Mononuclear cell (primary cell): ENCODE measurements around the gene CDK5RAP1. TPM values are rescaled to one million over a fixed set of nuclear protein-coding genes. Genes with fewer than 3 reads are reported as not detected.

ENCODE experiments used
- H3K27me3 ChIP-seq: 2 replicates; pipeline ENCODE4 v1.6.0; 2011; ENCODE audit warnings: low read length, control low read depth; ENCODE audit not compliant: insufficient read depth
- H3K4me1 ChIP-seq: 2 replicates; pipeline ENCODE4 v1.5.1; 2011; ENCODE audit warnings: mild to moderate bottlenecking, low read length, control low read depth; ENCODE audit not compliant: insufficient read depth
- H3K4me3 ChIP-seq: 2 replicates; pipeline ENCODE4 v1.5.1; 2011; ENCODE audit warnings: mild to moderate bottlenecking, low read length, moderate library complexity
- H3K9me3 ChIP-seq: 2 replicates; pipeline ENCODE4 v1.5.1; 2011; ENCODE audit warnings: low read depth, mild to moderate bottlenecking, control low read depth, low read length
- total RNA-seq: library from RNA; depleted of rRNA; stranded (reverse); fragments of >200 nt; gene quantifications from one replicate; pipeline ENCODE4 v1.2.3, GENCODE V29; 2012

The CDK5RAP1 gene
- total RNA-seq, 1 donor = 34.6 TPM

- Histone ChIP-seq H3K27me3 (no peaks in the 10 kb centered on the region), H3K9me3 (no peaks in the 10 kb centered on the region), H3K4me3 (no peak overlapping the region), H3K4me1 (peaks cover 23% of the 10 kb centered on the region)
Measured at GRCh38 chr20:33372993-33373441, 28.3 kb downstream of the CDK5RAP1 start.

GRCh38 chr20:33370291-33370690, 31.0 kb downstream of the CDK5RAP1 start:
- no peak overlapping the region for H3K4me3 ChIP-seq
- no peaks in the 10 kb centered on the region for H3K9me3 ChIP-seq
- H3K4me1 ChIP-seq = peaks cover 23% of the 10 kb centered on the region
- no peaks in the 10 kb centered on the region for H3K27me3 ChIP-seq

GRCh38 chr20:33362898-33363297, 38.4 kb downstream of the CDK5RAP1 start:
- Histone ChIP-seq H3K9me3 (no peaks in the 10 kb centered on the region), H3K27me3 (no peaks in the 10 kb centered on the region), H3K4me3 (no peak overlapping the region), H3K4me1 (no peaks in the 10 kb centered on the region)

GRCh38 chr20:33359399-33360261, 41.7 kb downstream of the CDK5RAP1 start:
- Histone ChIP-seq H3K4me3 (no peak overlapping the region), H3K27me3 (no peaks in the 10 kb centered on the region), H3K4me1 (no peaks in the 10 kb centered on the region), H3K9me3 (no peaks in the 10 kb centered on the region)

- H3K4me3 ChIP-seq = no peak overlapping the region
- no peaks in the 10 kb centered on the region for H3K9me3 ChIP-seq
- no peaks in the 10 kb centered on the region for H3K27me3 ChIP-seq
- H3K4me1 ChIP-seq = no peaks in the 10 kb centered on the region
Measured at GRCh38 chr20:33353013-33353402, 48.3 kb downstream of the CDK5RAP1 start.

GRCh38 chr20:33352258-33353012, 48.9 kb downstream of the CDK5RAP1 start:
- H3K4me3 ChIP-seq = no peak overlapping the region
- no peaks in the 10 kb centered on the region for H3K9me3 ChIP-seq
- no peaks in the 10 kb centered on the region for H3K27me3 ChIP-seq
- H3K4me1 ChIP-seq = no peaks in the 10 kb centered on the region

GRCh38 chr20:33351696-33352095, 49.6 kb downstream of the CDK5RAP1 start:
- Histone ChIP-seq H3K9me3 (no peaks in the 10 kb centered on the region), H3K4me1 (no peaks in the 10 kb centered on the region), H3K4me3 (no peak overlapping the region), H3K27me3 (no peaks in the 10 kb centered on the region)

GRCh38 chr20:33349493-33349892, 51.8 kb downstream of the CDK5RAP1 start:
- Histone ChIP-seq H3K4me3 (no peak overlapping the region), H3K9me3 (no peaks in the 10 kb centered on the region), H3K4me1 (no peaks in the 10 kb centered on the region), H3K27me3 (no peaks in the 10 kb centered on the region)

GRCh38 chr20:33348136-33348937, 53.0 kb downstream of the CDK5RAP1 start:
- H3K27me3 ChIP-seq = no peaks in the 10 kb centered on the region
- no peaks in the 10 kb centered on the region for H3K9me3 ChIP-seq
- H3K4me1 ChIP-seq = no peaks in the 10 kb centered on the region
- no peak overlapping the region for H3K4me3 ChIP-seq

GRCh38 chr20:33345342-33345741, 56.0 kb downstream of the CDK5RAP1 start:
- Histone ChIP-seq H3K4me1 (no peaks in the 10 kb centered on the region), H3K27me3 (no peaks in the 10 kb centered on the region), H3K4me3 (no peak overlapping the region), H3K9me3 (no peaks in the 10 kb centered on the region)

- Histone ChIP-seq H3K9me3 (no peaks in the 10 kb centered on the region), H3K27me3 (no peaks in the 10 kb centered on the region), H3K4me1 (no peaks in the 10 kb centered on the region), H3K4me3 (no peak overlapping the region)
Measured at GRCh38 chr20:33343521-33343920, 57.8 kb downstream of the CDK5RAP1 start.

- Histone ChIP-seq H3K27me3 (no peaks in the 10 kb centered on the region), H3K4me1 (no peaks in the 10 kb centered on the region), H3K9me3 (no peaks in the 10 kb centered on the region), H3K4me3 (no peak overlapping the region)
Measured at GRCh38 chr20:33339515-33340058, 61.7 kb downstream of the CDK5RAP1 start.

GRCh38 chr20:33338467-33339258, 62.7 kb downstream of the CDK5RAP1 start:
- no peaks in the 10 kb centered on the region for H3K4me1 ChIP-seq
- H3K27me3 ChIP-seq = no peaks in the 10 kb centered on the region
- no peak overlapping the region for H3K4me3 ChIP-seq
- no peaks in the 10 kb centered on the region for H3K9me3 ChIP-seq

- Histone ChIP-seq H3K4me3 (no peak overlapping the region), H3K4me1 (no peaks in the 10 kb centered on the region), H3K9me3 (no peaks in the 10 kb centered on the region), H3K27me3 (no peaks in the 10 kb centered on the region)
Measured at GRCh38 chr20:33337531-33338165, 63.7 kb downstream of the CDK5RAP1 start.
